ENCODE results near the gene DOCK2. TPM values are rescaled to one million over a fixed set of nuclear protein-coding genes. Genes with fewer than 3 reads are reported as not detected.

The DOCK2 gene
- total and polyA plus RNA-seq, 8 donors = 0.73 to 15.6 (median 1.7) TPM

GRCh38 chr5:169864483-169864882, 227.4 kb downstream of the DOCK2 start:
- intact Hi-C loops (cut with DNase I) = no loop called here
- Histone ChIP-seq H3K36me3 (no peaks in the 10 kb centered on the region), H3K27me3 (no peaks in the 10 kb centered on the region), H3K9me3 (no peaks in the 10 kb centered on the region), H3K27ac (no peak overlapping the region), H3K4me1 (no peaks in the 10 kb centered on the region), H3K4me3 (no peak overlapping the region)
- FAIRE-seq (no peak), DNase-seq (no peak), ATAC-seq (no peak)
- TF ChIP-seq CTCF (IDR thresholded peaks at IDR 0.05) = no peak
- 51 to 79% methylated on average over 1 of the region's 1 CpG for WGBS, 2 donors

- Histone ChIP-seq H3K9me3 (no peaks in the 10 kb centered on the region), H3K4me1 (no peaks in the 10 kb centered on the region), H3K36me3 (no peaks in the 10 kb centered on the region), H3K27ac (no peak overlapping the region), H3K27me3 (no peaks in the 10 kb centered on the region), H3K4me3 (no peak overlapping the region)
- intact Hi-C loops (cut with DNase I) = no loop called here
- no peak for TF ChIP-seq CTCF (IDR thresholded peaks at IDR 0.05)
- DNase-seq = no peak
- no peak for ATAC-seq
- WGBS, 2 donors = 57 to 79% methylated on average over 2 of the region's 2 CpGs
- no peak for FAIRE-seq
Measured at GRCh38 chr5:169867347-169867746, 230.3 kb downstream of the DOCK2 start.

- no peak overlapping the region for H3K27ac ChIP-seq
- H3K4me3 ChIP-seq = no peak overlapping the region
- H3K9me3 ChIP-seq = no peaks in the 10 kb centered on the region
- no peaks in the 10 kb centered on the region for H3K36me3 ChIP-seq
- TF ChIP-seq CTCF (IDR thresholded peaks at IDR 0.05) = no peak
- WGBS, 2 donors = 62 to 65% methylated on average over 3 of the region's 3 CpGs
- ATAC-seq = no peak
- intact Hi-C loops (cut with DNase I) = no loop called here
- H3K27me3 ChIP-seq = no peaks in the 10 kb centered on the region
- DNase-seq = no peak
- no peak for FAIRE-seq
- H3K4me1 ChIP-seq = no peaks in the 10 kb centered on the region
Measured at GRCh38 chr5:169869066-169869465, 232.0 kb downstream of the DOCK2 start.

GRCh38 chr5:169870211-169870610, 233.1 kb downstream of the DOCK2 start:
- no peak for TF ChIP-seq CTCF (IDR thresholded peaks at IDR 0.05)
- intact Hi-C loops (cut with DNase I) = no loop called here

GRCh38 chr5:169871826-169872490, 234.9 kb downstream of the DOCK2 start:
- FAIRE-seq (no peak), ATAC-seq (no peak), DNase-seq (no peak)
- no peak overlapping the region for H3K27ac ChIP-seq
- intact Hi-C loops (cut with DNase I) = no loop called here
- 70 to 78% methylated on average over 5 of the region's 5 CpGs for WGBS, 2 donors
- H3K9me3 ChIP-seq = no peaks in the 10 kb centered on the region
- TF ChIP-seq CTCF (IDR thresholded peaks at IDR 0.05) = no peak
- no peaks in the 10 kb centered on the region for H3K4me1 ChIP-seq
- H3K27me3 ChIP-seq = no peaks in the 10 kb centered on the region
- no peak overlapping the region for H3K4me3 ChIP-seq
- H3K36me3 ChIP-seq = no peaks in the 10 kb centered on the region

More at GRCh38 chr5:169870211-169870610, 233.1 kb downstream of the DOCK2 start:
- Histone ChIP-seq H3K36me3 (no peaks in the 10 kb centered on the region), H3K27me3 (no peaks in the 10 kb centered on the region), H3K9me3 (no peaks in the 10 kb centered on the region), H3K4me3 (no peak overlapping the region), H3K4me1 (no peaks in the 10 kb centered on the region), H3K27ac (no peak overlapping the region)
- ATAC-seq (no peak), DNase-seq (no peak), FAIRE-seq (no peak)
- WGBS, 2 donors = 40 to 51% methylated on average over 2 of the region's 2 CpGs
